GM23338 (cell line): Measurements from ENCODE around the gene RAPGEF4. TPM values are rescaled to one million over a fixed set of nuclear protein-coding genes. Genes with fewer than 3 reads are reported as not detected.

Experiments
- ATAC-seq: fragments of 200-7000 bp; cut with Tn5 transposase; 3 replicates; pipeline ENCODE4 v1.9.1; 2020
- DNase-seq: peaks from one replicate; pipeline ENCODE4 v3.0.0-alpha.2; 2015; ENCODE audit warnings: low spot score
- H2AFZ ChIP-seq: fragments of 200-600 bp; sonication (generic); 2 replicates; pipeline ENCODE4 v1.8.0; 2016; ENCODE audit warnings: antibody characterized with exemption, mild to moderate bottlenecking, moderate library complexity
- H3F3A ChIP-seq: fragments of 200-600 bp; sonication (generic); replicated peaks from 2 replicates; pipeline ENCODE4 v1.8.0; 2017; ENCODE audit warnings: antibody characterized with exemption, mixed run types, low read depth
- H3K27ac ChIP-seq: fragments of 200-600 bp; sonication (generic); 2 replicates; pipeline ENCODE4 v1.6.1; 2016; ENCODE audit warnings: low read depth
- H3K27me3 ChIP-seq: fragments of 200-600 bp; sonication (generic); 2 replicates; pipeline ENCODE4 v1.8.0; 2016; ENCODE audit warnings: mild to moderate bottlenecking, mixed run types, moderate library complexity; ENCODE audit not compliant: insufficient read depth
- H3K36me3 ChIP-seq: fragments of 200-600 bp; sonication (generic); 2 replicates; pipeline ENCODE4 v1.8.0; 2016; ENCODE audit warnings: mild to moderate bottlenecking; ENCODE audit not compliant: insufficient read depth
- H3K4me1 ChIP-seq: fragments of 200-600 bp; sonication (generic); 2 replicates; pipeline ENCODE4 v1.8.0; 2016; ENCODE audit warnings: mild to moderate bottlenecking, moderate library complexity; ENCODE audit not compliant: insufficient read depth
- H3K4me2 ChIP-seq: fragments of 200-600 bp; sonication (generic); 2 replicates; pipeline ENCODE4 v1.7.1; 2017; ENCODE audit warnings: mixed run types
- H3K4me3 ChIP-seq: fragments of 200-600 bp; sonication (generic); 2 replicates; pipeline ENCODE4 v1.6.1; 2016; ENCODE audit warnings: mixed run types
- H3K79me2 ChIP-seq: fragments of 200-600 bp; sonication (generic); replicated peaks from 2 replicates; pipeline ENCODE4 v1.8.0; 2017; ENCODE audit warnings: mild to moderate bottlenecking; ENCODE audit not compliant: insufficient read depth
- H3K9me2 ChIP-seq: fragments of 200-600 bp; sonication (generic); 2 replicates; pipeline ENCODE4 v1.8.0; 2017; ENCODE audit not compliant: insufficient read depth
- H4K20me1 ChIP-seq: fragments of 200-600 bp; sonication (generic); replicated peaks from 2 replicates; pipeline ENCODE4 v1.8.0; 2017; ENCODE audit warnings: mild to moderate bottlenecking; ENCODE audit not compliant: insufficient read depth
- H3K27ac Mint-ChIP-seq: 2 replicates; pipeline ENCODE4 v1.8.0; 2020; ENCODE audit warnings: inconsistent platforms, mild to moderate bottlenecking, moderate library complexity, mixed read lengths
- H3K27me3 Mint-ChIP-seq: 3 replicates; pipeline ENCODE4 v1.8.0; 2022; ENCODE audit warnings: low read depth, mild to moderate bottlenecking, moderate library complexity, mixed read lengths, inconsistent platforms; ENCODE audit not compliant: insufficient read depth, poor library complexity
- H3K36me3 Mint-ChIP-seq: 3 replicates; pipeline ENCODE4 v1.8.0; 2021; ENCODE audit warnings: low read depth, mild to moderate bottlenecking, inconsistent platforms, moderate library complexity, mixed read lengths
- H3K4me1 Mint-ChIP-seq: 3 replicates; pipeline ENCODE4 v1.8.0; 2020; ENCODE audit warnings: mild to moderate bottlenecking, inconsistent platforms, mixed read lengths
- H3K4me3 Mint-ChIP-seq: 3 replicates; pipeline ENCODE4 v1.8.0; 2021; ENCODE audit warnings: moderate library complexity, mild to moderate bottlenecking, inconsistent platforms, mixed read lengths
- H3K9me3 Mint-ChIP-seq: 3 replicates; pipeline ENCODE4 v1.8.0; 2020; ENCODE audit warnings: moderate library complexity, mild to moderate bottlenecking, inconsistent platforms, mixed read lengths
- CREB1 ChIP-seq: fragments of 250-450 bp; sonication (Bioruptor Pico); IDR thresholded peaks from 2 replicates; pipeline ENCODE4 v1.5.0; 2020; ENCODE audit warnings: low read depth, mild to moderate bottlenecking, moderate library complexity
- CTCF ChIP-seq, 2 experiments: fragments of 200-600 bp in 1 of 2; sonication (generic) in 1 of 2; conservative IDR thresholded peaks; 2 replicates each; pipeline versions ENCODE4 v1.5.1 to v1.6.1; 2016 to 2017; ENCODE audit warnings: antibody characterized with exemption in 2 of 2, low read depth in 2 of 2, mild to moderate bottlenecking in 2 of 2, moderate library complexity in 1 of 2
- ETS1 ChIP-seq: IDR thresholded peaks from 2 replicates; pipeline ENCODE4 v1.6.1; 2016; ENCODE audit warnings: antibody characterized with exemption
- EZH2phosphoT487 ChIP-seq: fragments of 200-600 bp; sonication (generic); IDR thresholded peaks from one replicate; pipeline ENCODE4 v1.8.1; 2018; ENCODE audit warnings: antibody characterized with exemption; ENCODE audit not compliant: unreplicated experiment
- JUNB ChIP-seq: IDR thresholded peaks from one replicate; pipeline ENCODE4 v1.6.1; 2016; ENCODE audit warnings: antibody characterized with exemption; ENCODE audit not compliant: unreplicated experiment
- NANOG ChIP-seq: IDR thresholded peaks from 2 replicates; pipeline ENCODE4 v1.6.1; 2016; ENCODE audit warnings: antibody characterized with exemption, borderline replicate concordance
- POLR2AphosphoS5 ChIP-seq: IDR thresholded peaks from 2 replicates; pipeline ENCODE4 v1.6.1; 2016; ENCODE audit warnings: antibody characterized with exemption, low read depth
- REST ChIP-seq: IDR thresholded peaks from one replicate; pipeline ENCODE4 v1.6.1; 2018; ENCODE audit warnings: antibody characterized with exemption; ENCODE audit not compliant: unreplicated experiment
- STAT1 ChIP-seq: IDR thresholded peaks from one replicate; pipeline ENCODE4 v1.6.1; 2016; ENCODE audit warnings: antibody characterized with exemption; ENCODE audit not compliant: unreplicated experiment
- ZNF114 ChIP-seq: fragments of 250-450 bp; sonication (Bioruptor Pico); IDR thresholded peaks from 2 replicates; pipeline ENCODE4 v1.5.0; 2020; ENCODE audit warnings: mild to moderate bottlenecking, moderate library complexity
- ZNF331 ChIP-seq: fragments of 250-450 bp; sonication (Bioruptor Pico); IDR thresholded peaks from 2 replicates; pipeline ENCODE4 v1.5.0; 2020; ENCODE audit warnings: low read depth, mild to moderate bottlenecking, moderate library complexity
- polyA plus RNA-seq: library from polyadenylated mRNA; unstranded; fragments of >200 nt; fragmentation: Nextera tagmentation; extraction: Ambion mirVana; gene quantifications from 2 replicates; pipeline ENCODE4 v1.2.1, GENCODE V29; 2016
- total RNA-seq: library from RNA; depleted of rRNA; stranded (reverse); fragments of >200 nt; shearing (Covaris generic); gene quantifications from 2 replicates; pipeline ENCODE4 v1.2.3, GENCODE V29; 2014

The RAPGEF4 gene
- total and polyA plus RNA-seq, 2 experiments from 2014 or later, result 1.7 to 4.7 TPM

- TF ChIP-seq REST (no peak), EZH2phosphoT487 (no peak), CTCF (conservative IDR thresholded peaks at IDR 0.05; ENCODE audit: low read depth in 2 of 2) (no peak), ZNF114 (no peak), ZNF331 (CRISPR knock-in tag) (no peak)
These were observed 328.6 kb downstream of the RAPGEF4 start (continued) for GRCh38 chr2:173064151-173064805.

DNA sequence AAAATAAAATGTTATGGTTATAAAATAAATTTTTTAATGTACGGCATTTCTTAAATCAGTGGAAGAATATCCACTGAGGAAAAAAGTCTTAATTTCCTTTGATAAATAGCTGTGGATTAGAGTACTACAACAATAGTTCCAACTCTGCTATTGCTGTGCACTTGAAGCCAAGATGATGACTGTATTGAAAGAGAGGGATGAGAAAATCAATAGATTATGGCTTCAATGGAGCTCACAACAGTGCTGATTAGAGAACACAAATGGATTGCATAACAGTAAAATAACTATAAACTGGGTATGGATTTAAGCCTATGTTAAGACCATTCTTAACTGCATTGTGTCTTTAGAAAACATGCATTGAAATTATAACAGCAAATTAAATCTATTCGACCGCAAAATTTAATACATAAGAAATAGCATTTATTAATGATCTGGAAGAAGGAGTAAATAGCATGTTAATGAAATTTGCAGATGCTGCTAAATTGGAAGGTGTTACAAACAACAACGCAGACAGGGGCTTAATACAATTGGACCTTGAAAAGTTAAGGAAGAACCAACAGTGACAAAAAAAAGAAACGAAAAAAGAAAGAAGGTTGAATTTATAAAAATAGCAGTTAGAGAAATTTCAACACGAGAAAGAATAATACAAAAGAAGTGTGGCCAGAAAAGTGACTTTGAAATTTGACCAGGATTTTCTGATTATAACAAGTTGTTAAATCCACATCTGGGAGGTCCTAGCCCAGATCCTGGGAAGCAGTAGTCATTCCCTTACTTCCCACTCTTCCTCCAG, 331.4 kb downstream of the RAPGEF4 start:
- no peaks in the 10 kb centered on the region for H3K79me2 ChIP-seq
- no peak for ATAC-seq
- TF ChIP-seq CREB1 (CRISPR knock-in tag) (no peak), REST (no peak), POLR2AphosphoS5 (no peak), CTCF (conservative IDR thresholded peaks at IDR 0.05; ENCODE audit: low read depth in 2 of 2) (no peak), ETS1 (no peak), EZH2phosphoT487 (no peak), ZNF331 (CRISPR knock-in tag) (no peak), NANOG (no peak), JUNB (no peak), STAT1 (no peak)

More for the DNA sequence above, 331.4 kb downstream of the RAPGEF4 start:
- Mint-ChIP-seq H3K36me3 (no peaks in the 10 kb centered on the region), H3K4me1 (peaks cover 3% of the 10 kb centered on the region; the same call in 1 of the 3 replicates), H3K4me3 (no peak overlapping the region), H3K9me3 (no peaks in the 10 kb centered on the region), H3K27ac (no peak overlapping the region), H3K27me3 (peaks cover 2% of the 10 kb centered on the region)
- no peaks in the 10 kb centered on the region for H4K20me1 ChIP-seq
- H3K36me3 ChIP-seq, result no peaks in the 10 kb centered on the region
- H3K4me1 ChIP-seq, result no peaks in the 10 kb centered on the region
- no peak overlapping the region for H2AFZ ChIP-seq
- no peaks in the 10 kb centered on the region for H3K27me3 ChIP-seq
- no peak overlapping the region for H3K27ac ChIP-seq
- H3K4me3 ChIP-seq, result no peak overlapping the region
- H3K9me2 ChIP-seq, result no peaks in the 10 kb centered on the region
- no peak overlapping the region for H3K4me2 ChIP-seq
- DNase-seq, result no peak
- no peaks in the 10 kb centered on the region for H3F3A ChIP-seq
